ENCODE results near the gene GAL.
"Not testable (repeated sequence)": the region's sequence is repeated elsewhere in the genome, so short reads cannot be mapped to it uniquely, and the experiment has no call there.

GAL gene, protein sequence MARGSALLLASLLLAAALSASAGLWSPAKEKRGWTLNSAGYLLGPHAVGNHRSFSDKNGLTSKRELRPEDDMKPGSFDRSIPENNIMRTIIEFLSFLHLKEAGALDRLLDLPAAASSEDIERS

DNA sequence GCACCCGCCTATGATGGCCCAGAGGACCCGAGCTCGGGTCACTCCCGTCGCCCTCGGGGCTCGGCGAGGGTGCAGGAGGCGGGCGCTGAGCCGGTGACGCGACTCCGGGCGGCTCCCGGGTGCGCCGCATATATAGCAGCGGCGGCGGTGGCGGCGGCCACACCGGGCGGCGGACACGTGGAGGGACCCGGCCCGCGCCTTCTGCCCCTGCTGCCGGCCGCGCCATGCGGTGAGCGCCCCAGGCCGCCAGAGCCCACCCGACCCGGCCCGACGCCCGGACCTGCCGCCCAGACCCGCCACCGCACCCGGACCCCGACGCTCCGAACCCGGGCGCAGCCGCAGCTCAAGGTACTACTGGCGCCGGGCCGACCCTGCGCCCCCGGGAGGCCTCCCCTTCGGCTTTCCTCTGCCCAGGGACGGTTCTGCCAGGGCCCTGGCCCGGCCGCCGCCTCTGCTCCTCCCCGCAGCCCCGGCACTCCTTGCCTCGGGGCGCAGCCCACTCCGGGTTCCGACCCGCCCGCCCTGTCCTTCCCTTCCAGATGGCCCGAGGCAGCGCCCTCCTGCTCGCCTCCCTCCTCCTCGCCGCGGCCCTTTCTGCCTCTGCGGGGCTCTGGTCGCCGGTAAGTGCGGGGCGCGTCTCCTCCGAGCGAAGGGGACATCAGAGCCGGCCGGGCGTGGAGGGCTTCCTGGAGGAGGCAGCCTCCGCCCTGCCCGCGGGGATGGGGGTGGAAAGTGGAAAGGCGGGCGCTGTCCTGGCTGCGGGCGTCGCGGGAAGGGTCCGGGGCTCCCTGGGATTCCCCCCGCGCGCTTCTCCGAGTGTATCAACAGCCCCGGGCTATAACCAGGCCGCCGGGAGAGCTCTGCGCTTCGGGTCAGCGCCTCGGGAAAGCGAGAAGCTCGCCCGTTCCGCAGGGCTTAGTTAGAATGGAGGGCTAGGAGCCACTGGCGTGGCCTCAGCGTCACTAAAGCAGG is at the start of gene GAL:
GAL (plus strand) TSS at position 160 of the 972 bp plus-strand sequence; CDS start at position 540, 380 bp downstream.
- DNase-seq (ENCODE audit: low read depth in 3 of 3), result no peak

DNA sequence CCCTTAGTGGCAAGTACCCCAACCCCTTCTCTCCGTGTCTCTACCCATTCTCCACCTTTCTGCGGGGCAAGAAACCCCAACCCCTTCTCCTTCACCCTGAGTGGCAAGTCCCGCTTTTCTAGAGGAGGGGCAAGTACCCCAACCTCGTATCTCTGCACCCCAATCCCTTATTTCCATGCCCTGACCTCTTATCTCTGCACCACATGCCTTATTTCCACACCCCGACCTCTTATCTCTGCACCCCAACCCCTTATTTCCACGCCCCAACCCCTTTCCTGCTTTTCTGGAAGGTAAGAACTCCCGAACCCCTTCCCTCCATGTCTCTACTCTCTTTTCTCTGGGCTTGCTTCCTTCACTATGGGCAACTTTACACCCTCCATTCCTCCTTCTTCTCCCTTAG is 49.7 kb upstream of the GAL start:
- DNase-seq (ENCODE audit: low read depth in 3 of 3), result not testable (repeated sequence)

DNA sequence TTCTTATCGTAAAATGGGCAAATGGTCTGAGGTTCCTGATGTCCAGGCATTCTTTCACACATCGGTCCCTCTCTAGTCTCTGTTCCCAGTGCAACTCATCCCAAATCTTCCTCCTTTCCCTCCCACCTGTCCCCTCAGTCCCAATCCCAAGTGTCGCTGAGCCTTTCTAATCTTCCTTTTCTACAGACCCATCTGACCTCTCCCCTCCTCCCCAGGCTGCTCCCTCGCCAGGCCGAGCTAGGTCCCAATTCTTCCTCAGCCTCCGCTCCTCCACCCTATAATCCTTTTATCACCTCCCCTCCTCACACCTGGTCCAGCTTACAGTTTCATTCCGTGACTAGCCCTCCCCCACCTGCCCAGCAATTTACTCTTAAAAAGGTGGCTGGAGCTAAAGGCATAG is 49.2 kb upstream of the GAL start:
- not testable (repeated sequence) for DNase-seq (ENCODE audit: low read depth in 3 of 3)

DNA sequence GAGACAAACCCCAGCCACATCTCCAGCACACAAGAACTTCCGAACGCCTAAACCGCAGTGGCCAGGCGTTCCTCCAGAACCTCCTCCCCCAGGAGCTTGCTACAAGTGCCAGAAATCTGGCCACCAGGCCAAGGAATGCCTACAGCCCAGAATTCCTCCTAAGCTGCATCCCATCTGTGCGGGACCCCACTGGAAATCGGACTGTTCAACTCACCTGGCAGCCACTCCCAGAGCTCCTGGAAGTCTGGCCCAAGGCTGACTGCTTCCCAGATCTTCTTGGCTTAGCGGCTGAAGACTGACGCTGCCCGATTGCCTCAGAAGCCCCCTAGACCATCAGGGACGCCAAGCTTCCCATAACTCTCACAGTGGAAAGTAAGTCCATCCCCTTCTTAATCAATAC is 48.5 kb upstream of the GAL start:
- not testable (repeated sequence) for DNase-seq (ENCODE audit: low read depth in 3 of 3)

DNA sequence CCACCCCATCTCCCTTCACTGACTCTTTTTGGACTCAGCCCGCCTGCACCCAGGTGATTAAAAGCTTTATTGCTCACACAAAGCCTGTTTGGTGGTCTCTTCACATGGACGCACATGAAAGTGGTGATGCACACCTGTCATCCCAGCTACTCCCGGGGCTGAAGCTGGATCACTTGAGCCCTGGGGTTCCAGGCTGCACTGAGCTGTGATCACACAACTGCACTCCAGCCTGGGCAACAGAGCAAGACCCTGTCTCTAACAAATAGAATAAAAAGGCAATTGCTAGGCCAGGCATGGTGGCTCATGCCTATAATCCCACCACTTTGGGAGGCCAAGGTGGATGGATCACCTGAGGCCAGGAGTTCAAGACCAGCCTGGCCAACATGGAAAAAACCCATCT is 45.0 kb upstream of the GAL start:
- DNase-seq (ENCODE audit: low read depth in 3 of 3), result not testable (repeated sequence)

DNA sequence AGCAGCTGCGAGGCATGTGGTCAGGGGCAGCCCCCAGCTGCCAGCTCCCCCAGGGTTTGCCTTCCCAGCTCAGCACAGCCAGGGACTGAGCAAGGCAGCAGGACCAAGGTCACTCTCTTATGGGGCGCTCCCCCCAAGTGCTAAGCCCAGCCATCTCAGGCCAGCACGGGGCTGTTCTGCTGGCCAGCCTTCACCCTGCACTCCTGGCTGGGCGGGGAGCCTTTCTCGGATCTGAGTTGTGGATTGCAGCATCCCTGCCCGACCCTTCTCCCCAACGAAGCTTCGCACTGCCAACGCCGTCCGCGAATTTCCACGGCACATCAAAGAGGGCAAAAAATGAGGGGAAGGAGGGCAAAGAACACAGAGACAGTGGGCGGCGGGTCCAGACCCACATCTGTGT is 42.5 kb upstream of the GAL start:
- DNase-seq (ENCODE audit: low read depth in 3 of 3), result no peak

DNA sequence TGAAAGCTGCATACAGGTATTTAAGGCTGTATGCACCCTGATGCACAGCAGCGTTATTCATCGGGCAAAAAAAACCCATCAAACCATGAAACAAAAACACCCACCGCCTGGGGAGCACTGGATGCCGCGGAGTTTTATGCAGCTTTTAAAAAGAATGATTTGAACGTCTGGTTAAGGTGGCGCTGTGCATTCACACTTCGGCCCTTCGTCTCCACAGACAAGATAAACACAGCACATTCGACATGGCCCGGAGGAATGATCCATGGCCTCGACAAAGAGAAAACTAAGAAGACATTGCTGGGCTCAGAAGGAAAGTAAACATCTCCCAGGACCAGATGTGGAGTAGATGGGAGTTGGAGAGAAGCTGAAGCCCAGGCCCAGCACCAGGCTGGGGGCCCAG is 40.8 kb upstream of the GAL start:
- DNase-seq (ENCODE audit: low read depth in 3 of 3), result no peak

DNA sequence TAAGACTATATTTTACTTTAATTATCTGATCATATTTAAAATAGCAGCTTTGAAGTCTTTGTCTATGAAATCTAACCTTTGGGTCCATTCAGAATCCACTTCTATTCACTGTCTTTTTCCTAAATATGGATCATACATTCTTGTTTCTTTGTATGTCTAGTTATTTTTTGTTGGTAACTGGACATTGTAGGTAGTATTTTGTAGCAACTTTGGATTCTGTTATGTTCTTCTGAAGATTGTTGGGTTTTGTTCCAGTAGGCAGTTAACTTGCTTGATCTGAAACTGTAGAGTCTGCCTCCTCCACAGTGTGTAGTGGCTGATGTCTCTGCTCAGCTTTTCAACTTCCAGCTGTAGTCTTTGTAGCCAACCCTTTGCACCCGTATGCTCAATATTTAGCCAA is 37.5 kb upstream of the GAL start:
- DNase-seq (ENCODE audit: low read depth in 3 of 3), result no peak

DNA sequence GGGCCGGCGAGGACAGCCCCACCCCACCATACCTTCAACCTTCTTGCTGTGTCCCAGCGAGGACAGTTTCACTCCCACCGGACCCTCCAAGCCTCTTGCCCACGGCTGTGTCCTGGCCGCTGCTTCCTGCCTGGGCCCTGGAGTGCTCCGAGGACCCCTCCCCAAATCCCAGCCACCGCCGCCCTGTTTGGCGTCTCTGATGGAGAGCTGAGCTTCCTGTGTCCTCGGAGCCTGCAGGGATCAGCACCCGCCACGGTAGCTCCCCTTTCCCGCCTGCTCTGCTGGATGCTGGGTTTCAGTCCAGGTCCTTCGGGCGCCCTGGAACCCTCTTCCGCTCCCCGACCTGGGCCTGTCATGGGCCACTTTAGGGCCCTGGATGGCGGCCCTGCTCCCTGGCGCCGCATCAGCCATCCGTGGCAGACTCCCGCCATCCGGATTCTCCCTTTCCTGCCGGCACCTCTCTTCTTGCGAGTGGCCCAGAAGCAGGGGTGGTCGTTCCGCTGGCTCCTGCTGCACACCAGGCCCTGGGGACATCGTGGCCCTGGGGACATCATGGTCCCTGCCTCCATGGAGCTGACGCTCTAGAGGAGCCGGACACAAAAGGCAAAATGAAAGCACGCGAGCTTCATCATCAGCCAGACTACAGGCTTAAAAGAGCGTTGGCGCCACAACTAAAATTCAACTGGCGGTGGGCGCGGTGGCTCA is 34.3 kb upstream of the GAL start:
- no peak for DNase-seq (ENCODE audit: low read depth in 3 of 3)

DNA sequence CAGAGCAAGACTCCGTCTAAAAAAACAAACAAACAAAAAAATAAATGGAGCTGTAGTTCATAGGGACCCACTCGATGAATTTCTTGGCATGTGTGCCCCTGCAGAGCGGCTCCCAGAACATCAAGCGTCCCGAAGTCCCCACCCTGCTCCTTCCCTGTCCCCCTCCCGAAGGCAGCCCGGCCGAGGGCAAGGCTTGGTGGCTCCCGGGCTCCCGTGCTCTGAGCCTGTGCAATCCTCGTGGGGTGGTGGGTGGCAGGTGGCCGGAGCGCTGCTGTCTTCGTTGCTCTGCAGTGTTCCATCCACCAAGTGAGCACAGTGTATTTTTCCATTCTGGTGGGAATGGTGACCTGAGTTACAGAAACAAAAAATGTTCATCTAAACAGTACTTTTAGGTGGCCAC is 33.5 kb upstream of the GAL start:
- no peak for DNase-seq (ENCODE audit: low read depth in 3 of 3)

DNA sequence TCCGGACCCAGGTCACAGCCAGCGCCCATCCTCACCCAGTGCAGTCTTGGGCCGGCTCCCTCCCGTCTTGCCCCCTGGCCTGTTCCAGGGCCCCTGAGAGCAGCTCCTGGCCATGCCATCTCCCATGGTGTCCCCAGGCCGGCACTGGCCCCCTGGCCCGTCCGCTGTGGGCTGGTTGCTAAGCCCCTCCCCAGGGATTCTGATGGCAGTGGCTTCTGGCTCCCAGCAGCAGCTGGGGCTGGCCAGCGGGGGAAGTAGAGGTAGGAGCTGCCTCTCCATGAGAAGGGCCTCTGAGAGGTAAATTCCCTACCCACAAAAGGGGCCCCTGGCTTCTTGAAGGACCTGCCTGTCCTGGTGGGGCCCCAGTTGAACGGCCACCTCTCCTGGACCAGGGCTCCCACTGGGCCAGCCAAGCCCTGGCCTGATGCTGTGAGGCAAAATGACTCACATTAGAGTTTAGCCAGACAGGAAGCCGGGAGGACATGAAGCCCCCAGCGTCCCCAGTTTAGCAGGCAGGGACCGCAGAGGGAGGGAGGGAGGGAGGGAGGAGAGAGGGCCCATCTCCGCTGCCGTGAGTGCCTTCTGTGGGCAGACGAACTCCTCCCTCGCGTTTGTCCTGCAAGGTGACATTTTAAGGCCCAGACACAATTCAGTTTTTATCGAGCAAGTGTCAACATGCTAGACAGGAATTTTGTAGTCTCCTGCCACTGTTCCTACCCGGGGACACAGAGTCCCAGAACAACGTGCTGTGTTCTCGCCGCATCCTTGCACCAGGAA is 32.9 kb upstream of the GAL start:
- no peak for DNase-seq (ENCODE audit: low read depth in 3 of 3)

DNA sequence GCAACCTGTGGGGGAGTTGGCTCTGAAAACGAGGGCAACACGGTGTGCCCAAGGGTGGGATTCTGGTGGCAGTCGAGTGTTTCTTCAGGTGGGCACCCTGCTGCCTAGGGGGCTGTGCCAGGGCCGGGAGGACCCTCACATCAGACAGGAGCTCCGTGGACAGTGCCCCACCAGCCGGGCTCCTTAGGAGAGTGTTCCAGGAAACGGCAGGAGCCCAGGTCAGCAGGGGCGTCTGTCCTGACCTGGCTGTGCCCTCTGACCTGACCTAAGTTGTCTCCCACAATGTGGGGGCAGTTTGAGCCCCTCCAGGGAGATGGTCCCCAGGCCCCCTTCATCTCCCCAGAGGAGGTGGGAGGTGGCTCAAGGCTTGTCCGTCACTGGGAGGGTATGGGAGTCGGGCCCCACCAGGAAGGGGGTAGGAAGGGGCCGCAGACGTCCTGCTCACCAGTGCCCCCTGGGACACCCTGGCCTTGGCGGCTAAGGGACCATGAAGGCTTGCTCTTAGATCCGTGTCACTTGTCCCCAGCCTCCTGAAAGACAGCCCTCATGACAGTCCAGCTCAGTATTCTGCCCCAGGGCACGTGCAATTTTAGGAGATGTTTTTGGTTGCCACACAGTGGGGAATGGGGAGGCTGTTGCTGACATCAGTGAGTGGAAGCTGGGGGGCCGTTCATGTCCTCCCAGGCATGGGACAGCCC is 32.2 kb upstream of the GAL start:
- no peak for DNase-seq (ENCODE audit: low read depth in 3 of 3)

DNA sequence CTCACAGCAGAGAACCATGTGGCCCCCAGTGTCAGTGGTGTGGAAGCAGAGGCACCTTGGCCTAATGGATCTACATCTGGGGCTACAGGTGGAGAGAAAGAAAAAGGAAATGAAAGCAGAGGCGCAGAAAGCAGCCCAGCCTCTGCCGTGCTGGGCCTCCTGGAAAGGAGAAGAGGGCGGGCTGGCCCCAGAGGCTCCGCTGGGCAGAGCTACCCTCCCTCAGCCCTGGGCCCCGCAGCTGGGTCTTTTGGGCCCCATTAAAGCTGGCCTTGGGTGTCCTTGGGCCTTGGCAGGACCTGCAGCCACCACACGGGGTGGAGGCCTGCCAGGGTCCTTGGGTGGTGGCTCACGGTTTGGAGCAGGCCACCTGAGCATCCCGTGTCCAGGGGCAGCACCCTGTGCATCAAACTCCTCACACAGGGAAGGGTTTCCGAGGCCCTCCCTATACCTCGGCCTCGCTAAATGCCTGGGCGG is 31.6 kb upstream of the GAL start:
- DNase-seq (ENCODE audit: low read depth in 3 of 3), result no peak

DNA sequence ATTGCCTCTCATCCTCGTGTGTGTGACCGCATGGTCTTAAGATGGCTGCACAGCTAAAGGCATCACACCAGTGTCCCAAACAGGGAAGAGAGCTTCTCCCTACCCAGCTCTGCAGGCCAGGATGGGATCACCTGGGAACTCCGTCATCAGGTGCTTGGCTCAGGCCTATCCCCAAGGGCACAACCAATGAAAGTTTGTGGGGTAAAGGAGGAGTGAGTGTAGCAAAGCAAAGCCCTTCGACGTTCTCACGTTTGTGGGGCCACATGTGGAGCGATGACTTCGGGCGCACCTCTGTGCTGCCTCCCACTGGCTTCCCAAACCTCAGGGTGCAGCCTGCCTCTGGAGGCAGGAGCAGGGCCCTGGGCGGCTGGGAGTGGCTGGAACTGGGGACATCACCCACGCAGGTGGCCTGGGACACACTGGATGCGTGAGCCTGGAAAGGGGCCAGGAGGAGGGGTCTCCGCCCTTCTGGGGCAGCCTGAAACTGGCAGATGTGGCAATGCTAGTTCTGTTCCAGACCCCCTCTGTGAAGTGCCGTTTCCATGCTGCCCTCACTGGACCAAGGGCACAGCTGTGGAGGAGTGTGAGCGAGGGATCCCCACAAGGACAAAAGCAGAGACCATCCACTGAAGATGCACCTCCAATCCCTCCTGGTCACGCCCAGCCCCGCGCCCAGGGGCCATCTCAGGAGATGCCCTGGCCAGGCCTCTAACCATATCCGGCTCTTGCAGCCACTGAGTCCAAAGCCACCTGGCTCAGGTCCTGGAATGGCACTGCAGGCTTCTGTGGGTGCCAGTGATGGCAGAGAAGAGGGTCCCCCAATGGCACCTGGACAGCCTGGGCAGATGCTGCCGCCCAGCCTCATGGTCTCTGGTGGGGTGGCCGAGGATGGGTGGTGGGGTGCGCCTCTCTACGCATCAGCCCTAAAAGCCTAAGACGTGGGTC is 30.6 kb upstream of the GAL start:
- no peak for DNase-seq (ENCODE audit: low read depth in 3 of 3)

DNA sequence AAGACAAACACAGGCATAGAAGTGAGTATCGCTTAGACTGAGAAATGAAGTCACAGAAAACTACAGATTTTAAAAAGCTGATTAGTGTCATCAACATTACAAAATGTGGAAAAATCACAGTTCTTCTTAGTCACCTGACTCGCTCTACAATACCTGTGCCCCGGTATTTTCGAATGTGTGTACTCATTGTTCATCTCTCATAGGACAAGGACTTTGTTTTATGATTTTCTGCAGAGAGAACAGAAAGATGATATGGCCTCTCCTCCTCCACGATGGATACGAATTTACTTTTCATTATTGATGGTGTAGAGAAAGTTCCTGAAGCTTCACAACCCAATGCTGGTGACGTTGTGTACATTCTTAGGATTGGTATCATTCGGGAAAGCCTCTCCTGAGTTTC is 29.4 kb upstream of the GAL start:
- no peak for DNase-seq (ENCODE audit: low read depth in 3 of 3)

DNA sequence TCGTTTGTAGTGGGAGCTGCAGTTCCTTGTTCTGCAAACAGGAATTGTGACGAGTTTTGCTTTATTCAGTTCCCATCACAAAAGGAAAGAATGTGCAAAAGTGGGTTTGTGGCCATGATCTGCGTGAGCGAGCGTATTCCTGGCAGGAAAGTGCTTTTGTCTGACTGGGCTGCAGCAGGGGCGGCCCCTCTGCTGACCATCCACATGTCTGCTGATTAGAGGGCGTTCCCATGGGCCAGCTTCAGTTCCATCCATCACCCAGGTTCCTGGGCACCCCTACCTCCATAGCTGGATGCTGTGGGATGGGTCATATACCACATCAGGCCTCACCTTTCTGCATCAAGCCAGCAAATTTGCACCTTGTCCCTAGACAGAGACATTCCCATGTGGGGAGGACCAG is 28.9 kb upstream of the GAL start:
- no peak for DNase-seq (ENCODE audit: low read depth in 3 of 3)

DNA sequence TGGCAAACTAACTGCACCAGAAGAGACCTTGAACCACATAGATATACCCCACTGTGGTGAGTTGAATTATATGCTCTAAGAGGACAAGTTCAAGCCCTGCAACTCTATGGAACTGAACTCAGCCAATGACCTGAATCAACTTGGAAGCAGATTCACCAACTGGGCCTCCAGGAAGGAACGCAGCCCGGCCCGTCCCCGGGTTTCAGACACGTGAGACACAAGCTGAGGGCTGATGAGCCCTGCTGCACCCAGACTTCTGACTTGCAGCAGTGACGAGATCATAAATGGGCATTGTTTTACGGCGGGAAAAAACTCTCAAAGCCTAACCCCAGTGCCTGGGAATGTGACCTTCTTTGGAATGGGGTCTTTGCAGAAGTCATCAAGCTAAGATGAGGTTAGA is 28.5 kb upstream of the GAL start:
- DNase-seq (ENCODE audit: low read depth in 3 of 3), result no peak

DNA sequence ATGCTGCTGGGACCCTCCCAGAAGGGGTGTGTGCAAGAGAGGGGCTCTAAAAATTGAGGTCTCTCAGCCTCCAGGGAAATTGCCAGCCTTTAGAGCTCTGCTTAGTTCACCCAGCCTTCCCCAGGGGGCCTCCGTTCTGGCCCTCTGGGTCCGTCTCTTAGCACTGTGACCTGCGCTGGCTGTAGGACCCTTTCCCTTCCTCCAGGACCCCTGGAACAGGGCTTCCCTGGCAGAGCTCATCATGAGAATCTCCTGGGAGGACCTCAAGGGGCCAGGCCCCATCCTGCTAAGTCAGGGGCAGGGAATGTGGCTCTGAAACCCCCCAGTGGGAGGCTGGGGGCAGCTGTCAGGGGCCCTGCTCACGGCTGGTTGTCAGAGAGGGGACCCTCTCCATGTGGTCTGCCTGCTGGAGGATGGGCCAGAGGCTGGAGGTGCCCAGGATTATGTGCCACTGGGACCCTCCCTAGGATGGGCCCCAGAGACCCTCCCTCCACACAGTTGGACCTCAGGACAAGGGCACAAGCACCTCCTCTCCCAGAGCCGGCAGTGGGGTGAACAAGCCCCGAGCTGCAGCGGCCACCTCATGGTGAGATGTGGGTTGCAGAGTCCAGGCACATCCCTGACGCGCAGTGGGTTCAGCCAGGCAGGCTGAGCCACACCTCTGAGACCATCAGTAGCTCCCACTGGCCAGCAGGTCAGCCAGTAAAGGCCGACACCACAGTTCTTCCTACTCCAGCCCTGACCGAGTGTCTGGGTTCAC is 27.1 kb upstream of the GAL start:
- no peak for DNase-seq (ENCODE audit: low read depth in 3 of 3)

DNA sequence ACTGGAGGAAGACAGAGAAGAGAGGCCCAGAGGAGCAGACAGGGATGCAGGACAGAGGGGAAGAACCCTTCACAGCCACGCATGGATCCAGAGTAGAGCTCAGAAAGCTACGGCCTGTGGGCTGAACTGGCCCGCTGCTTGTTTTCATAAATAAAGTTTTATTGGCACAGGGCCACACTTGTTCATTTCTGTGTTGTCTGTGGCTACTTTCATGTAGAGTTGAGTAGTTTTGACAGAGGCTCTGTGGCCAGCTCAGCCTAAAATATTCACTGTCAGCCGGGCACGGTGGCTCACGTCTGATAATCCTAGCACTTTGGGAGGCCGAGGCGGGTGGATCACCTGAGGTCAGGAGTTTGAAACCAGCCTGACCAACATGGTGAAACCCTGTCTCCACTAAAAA is 26.2 kb upstream of the GAL start:
- DNase-seq (ENCODE audit: low read depth in 3 of 3), result no peak

Data from stimulated activated CD4-positive, alpha-beta T cell treated with anti-CD3 and anti-CD28 coated beads, TNF-alpha, amount 100 ng/mL, for 4 hours (primary cell).